DOHH2 (cell line): Measurements from ENCODE around the gene C20orf144.
"Not testable (repeated sequence)": the region's sequence is repeated elsewhere in the genome, so short reads cannot be mapped to it uniquely, and the experiment has no call there.

Experiments
- H3F3A ChIP-seq: fragments of 200-600 bp; sonication (generic), shearing (Covaris generic); 2 replicates; pipeline ENCODE4 v1.6.0; 2016; ENCODE audit warnings: antibody characterized with exemption, mild to moderate bottlenecking; ENCODE audit not compliant: control insufficient read depth, insufficient read depth
- H3K27ac ChIP-seq: fragments of 200-600 bp; sonication (generic); 2 replicates; pipeline ENCODE4 v1.5.1; 2014; ENCODE audit warnings: low read depth, mild to moderate bottlenecking, low read length, moderate library complexity
- H3K27me3 ChIP-seq: fragments of 200-600 bp; sonication (generic); 2 replicates; pipeline ENCODE4 v1.6.1; 2014; ENCODE audit warnings: mild to moderate bottlenecking, low read length, mixed read lengths; ENCODE audit not compliant: control insufficient read depth
- H3K36me3 ChIP-seq: fragments of 200-600 bp; sonication (generic); 2 replicates; pipeline ENCODE4 v1.6.1; 2014; ENCODE audit warnings: mild to moderate bottlenecking, low read length, moderate library complexity, mixed read lengths; ENCODE audit not compliant: control insufficient read depth
- H3K4me1 ChIP-seq: fragments of 200-600 bp; sonication (generic); 2 replicates; pipeline ENCODE4 v1.6.1; 2014; ENCODE audit warnings: mild to moderate bottlenecking, low read length, mixed read lengths; ENCODE audit not compliant: control insufficient read depth
- H3K4me2 ChIP-seq: fragments of 200-600 bp; sonication (generic); 2 replicates; pipeline ENCODE4 v1.6.0; 2014; ENCODE audit warnings: mild to moderate bottlenecking, low read length, moderate library complexity
- H3K4me3 ChIP-seq: fragments of 200-600 bp; sonication (generic); 2 replicates; pipeline ENCODE4 v1.5.1; 2014; ENCODE audit warnings: mild to moderate bottlenecking, low read length, mixed read lengths
- H3K79me2 ChIP-seq: fragments of 200-600 bp; sonication (generic); 2 replicates; pipeline ENCODE4 v1.6.1; 2014; ENCODE audit warnings: mild to moderate bottlenecking, low read length, mixed read lengths; ENCODE audit not compliant: control insufficient read depth
- H3K9me2 ChIP-seq: fragments of 200-600 bp; sonication (generic); replicated peaks from 2 replicates; pipeline ENCODE4 v1.6.1; 2014; ENCODE audit warnings: mild to moderate bottlenecking, low read length, mixed read lengths; ENCODE audit not compliant: control insufficient read depth
- H3K9me3 ChIP-seq: fragments of 200-600 bp; sonication (generic); 2 replicates; pipeline ENCODE4 v1.6.1; 2014; ENCODE audit warnings: antibody characterized with exemption, low read length, mixed read lengths; ENCODE audit not compliant: control insufficient read depth, insufficient read depth
- H4K20me1 ChIP-seq: fragments of 200-600 bp; sonication (generic); 2 replicates; pipeline ENCODE4 v1.6.0; 2014; ENCODE audit warnings: low read depth, mild to moderate bottlenecking, antibody characterized with exemption, low read length, moderate library complexity; ENCODE audit not compliant: control insufficient read depth, insufficient read depth
- EZH2phosphoT487 ChIP-seq: fragments of 200-600 bp; sonication (generic); IDR thresholded peaks from 2 replicates; pipeline ENCODE4 v1.6.1; 2017; ENCODE audit warnings: borderline replicate concordance, mild to moderate bottlenecking, antibody characterized with exemption, low read length, moderate library complexity, mixed read lengths
- TF ChIP-seq, protein P1 (sequence below): fragments of 200-600 bp; sonication (generic); IDR thresholded peaks from one replicate; pipeline ENCODE4 v1.5.1; 2014; ENCODE audit warnings: antibody characterized with exemption, mild to moderate bottlenecking, low read depth, low read length; ENCODE audit not compliant: poor library complexity, severe bottlenecking

The C20orf144 gene

DNA sequence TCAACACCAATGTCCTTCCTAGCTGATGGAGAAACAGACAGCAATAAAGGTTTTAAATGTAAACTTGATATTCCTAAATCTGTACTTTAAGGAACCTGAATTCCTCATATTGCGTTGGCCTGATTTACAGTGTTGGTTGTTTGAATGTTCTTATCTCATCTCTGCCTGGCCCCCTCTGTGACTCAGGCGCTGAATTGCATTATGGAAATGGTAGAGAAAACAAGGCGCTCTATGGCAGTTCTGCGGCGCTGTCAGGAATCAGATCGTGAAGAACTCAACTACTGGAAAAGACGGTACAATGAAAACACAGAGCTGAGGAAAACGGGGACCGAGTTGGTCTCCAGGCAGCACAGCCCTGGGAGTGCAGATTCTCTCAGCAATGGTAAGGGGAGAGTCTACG lies 32.6 kb upstream of the C20orf144 start:
- Histone ChIP-seq H3K36me3 (peaks cover 6% of the 10 kb centered on the region; the same call in 1 of the 2 replicates), H3K79me2 (no peaks in the 10 kb centered on the region), H3F3A (no peaks in the 10 kb centered on the region), H3K4me1 (no peaks in the 10 kb centered on the region), H3K9me2 (no peaks in the 10 kb centered on the region), H4K20me1 (no peaks in the 10 kb centered on the region), H3K4me3 (no peak overlapping the region), H3K4me2 (no peak overlapping the region), H3K9me3 (no peaks in the 10 kb centered on the region), H3K27me3 (no peaks in the 10 kb centered on the region), H3K27ac (no peak overlapping the region)
- no peak for TF ChIP-seq EZH2phosphoT487
- TF ChIP-seq, protein P1, sequence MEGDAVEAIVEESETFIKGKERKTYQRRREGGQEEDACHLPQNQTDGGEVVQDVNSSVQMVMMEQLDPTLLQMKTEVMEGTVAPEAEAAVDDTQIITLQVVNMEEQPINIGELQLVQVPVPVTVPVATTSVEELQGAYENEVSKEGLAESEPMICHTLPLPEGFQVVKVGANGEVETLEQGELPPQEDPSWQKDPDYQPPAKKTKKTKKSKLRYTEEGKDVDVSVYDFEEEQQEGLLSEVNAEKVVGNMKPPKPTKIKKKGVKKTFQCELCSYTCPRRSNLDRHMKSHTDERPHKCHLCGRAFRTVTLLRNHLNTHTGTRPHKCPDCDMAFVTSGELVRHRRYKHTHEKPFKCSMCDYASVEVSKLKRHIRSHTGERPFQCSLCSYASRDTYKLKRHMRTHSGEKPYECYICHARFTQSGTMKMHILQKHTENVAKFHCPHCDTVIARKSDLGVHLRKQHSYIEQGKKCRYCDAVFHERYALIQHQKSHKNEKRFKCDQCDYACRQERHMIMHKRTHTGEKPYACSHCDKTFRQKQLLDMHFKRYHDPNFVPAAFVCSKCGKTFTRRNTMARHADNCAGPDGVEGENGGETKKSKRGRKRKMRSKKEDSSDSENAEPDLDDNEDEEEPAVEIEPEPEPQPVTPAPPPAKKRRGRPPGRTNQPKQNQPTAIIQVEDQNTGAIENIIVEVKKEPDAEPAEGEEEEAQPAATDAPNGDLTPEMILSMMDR = no peak

DNA sequence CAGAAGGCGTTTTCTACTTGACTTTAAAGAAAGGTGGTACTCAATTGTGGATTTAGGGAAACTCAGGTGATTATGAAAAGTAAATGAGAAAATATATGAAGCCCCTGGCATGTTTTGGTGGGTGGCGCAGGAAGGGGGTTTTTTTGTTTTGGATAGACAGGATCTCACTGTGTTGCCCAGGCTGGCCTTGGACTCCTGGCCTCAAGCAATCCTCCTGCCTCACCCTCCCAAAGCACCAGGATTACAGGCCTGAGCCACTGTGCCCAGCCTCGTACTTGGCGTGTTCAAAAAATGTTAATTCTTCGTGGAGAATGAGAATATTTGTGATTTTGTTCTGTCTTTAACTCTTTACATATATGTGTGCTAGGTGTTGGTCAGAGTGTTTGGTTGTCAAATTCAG lies 32.1 kb upstream of the C20orf144 start:
- Histone ChIP-seq H3F3A (no peaks in the 10 kb centered on the region), H3K27me3 (no peaks in the 10 kb centered on the region), H3K27ac (no peak overlapping the region), H3K4me1 (no peaks in the 10 kb centered on the region), H3K4me3 (no peak overlapping the region), H3K36me3 (peaks cover 6% of the 10 kb centered on the region; the same call in 1 of the 2 replicates), H3K9me3 (no peaks in the 10 kb centered on the region), H3K4me2 (no peak overlapping the region), H4K20me1 (no peaks in the 10 kb centered on the region), H3K9me2 (no peaks in the 10 kb centered on the region), H3K79me2 (no peaks in the 10 kb centered on the region)
- TF ChIP-seq, protein P1 = no peak
- TF ChIP-seq EZH2phosphoT487 = no peak

DNA sequence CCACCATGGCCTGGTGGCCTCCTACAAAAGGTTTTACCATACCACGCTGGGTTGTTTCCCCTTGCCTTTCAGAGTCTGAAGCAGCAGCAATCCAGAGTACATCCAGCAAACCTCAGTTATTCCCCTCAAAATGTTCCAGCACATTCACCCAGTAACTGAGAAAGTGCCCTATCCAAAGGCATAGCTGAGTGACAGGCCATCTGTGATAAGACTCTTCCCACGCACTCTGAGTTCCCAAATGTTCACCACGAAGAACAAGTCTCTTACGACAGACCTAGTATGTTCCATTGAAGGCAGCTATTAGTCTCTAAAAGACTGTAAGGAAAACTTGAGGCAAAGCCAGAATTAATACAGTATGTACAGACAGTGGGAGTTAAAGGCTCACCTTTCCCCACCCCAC lies 31.6 kb upstream of the C20orf144 start:
- H3K27ac ChIP-seq = no peak overlapping the region
- TF ChIP-seq, protein P1 = no peak
- no peak for TF ChIP-seq EZH2phosphoT487
- no peak overlapping the region for H3K4me3 ChIP-seq
- H3K36me3 ChIP-seq = peaks cover 6% of the 10 kb centered on the region; the same call in 1 of the 2 replicates
- no peaks in the 10 kb centered on the region for H4K20me1 ChIP-seq
- no peaks in the 10 kb centered on the region for H3F3A ChIP-seq
- H3K27me3 ChIP-seq = no peaks in the 10 kb centered on the region
- no peaks in the 10 kb centered on the region for H3K4me1 ChIP-seq
- H3K79me2 ChIP-seq = no peaks in the 10 kb centered on the region
- no peaks in the 10 kb centered on the region for H3K9me2 ChIP-seq
- H3K9me3 ChIP-seq = no peaks in the 10 kb centered on the region
- no peak overlapping the region for H3K4me2 ChIP-seq

DNA sequence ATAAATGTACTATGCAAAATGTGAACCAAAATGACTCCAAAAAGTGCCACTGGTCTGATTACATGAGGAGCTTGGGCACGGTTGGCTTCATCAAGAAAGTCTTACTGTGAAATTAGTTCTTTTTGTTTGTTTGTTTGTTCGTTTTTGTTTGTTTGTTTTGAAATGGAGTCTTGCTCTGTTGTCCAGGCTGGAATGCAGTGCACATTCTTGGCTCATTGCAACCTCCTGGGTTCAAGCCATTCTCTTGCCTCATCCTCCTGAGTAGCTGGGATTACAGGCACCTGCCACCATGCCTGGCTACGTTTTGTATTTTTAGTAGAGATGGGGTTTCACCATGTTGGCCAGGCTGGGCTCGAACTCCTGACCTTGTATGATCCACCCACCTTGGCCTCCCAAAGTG lies 30.2 kb upstream of the C20orf144 start:
- not testable (repeated sequence) for H3K4me1 ChIP-seq, H3K4me3 ChIP-seq, H3K36me3 ChIP-seq, H3K27ac ChIP-seq, H4K20me1 ChIP-seq, H3K9me3 ChIP-seq, H3K79me2 ChIP-seq, H3K9me2 ChIP-seq, H3F3A ChIP-seq, H3K4me2 ChIP-seq, H3K27me3 ChIP-seq
